Thoracic aorta (tissue), 2 donors: ENCODE data around the gene CEND1. TPM values are rescaled to one million over a fixed set of nuclear protein-coding genes. Genes with fewer than 3 reads are reported as not detected.
A peak's percentile ranks its signal among the peaks of the same experiment; 100 is the strongest.

Experiments
- ATAC-seq: fragments of 150-250 bp; one replicate; pipeline ENCODE4 v1.8.0; 2017; ENCODE audit warnings: low read depth; ENCODE audit not compliant: insufficient number of reproducible peaks, low FRiP score
- DNase-seq: peaks from one replicate; pipeline ENCODE4 v3.0.0-alpha.2; 2020; ENCODE audit warnings: low spot score
- H3K27ac ChIP-seq, 2 donors: fragments of 200-600 bp; sonication (generic); 1 replicate in 1 of 2; 2 replicates in 1 of 2; pipeline ENCODE4 v1.5.1; 2016; ENCODE audit warnings: mild to moderate bottlenecking in 2 of 2, moderate library complexity in 2 of 2
- H3K27me3 ChIP-seq: fragments of 200-600 bp; sonication (generic); replicated peaks from 2 replicates; pipeline ENCODE4 v1.6.0; 2016; ENCODE audit warnings: mild to moderate bottlenecking; ENCODE audit not compliant: insufficient read depth
- H3K36me3 ChIP-seq: fragments of 200-600 bp; sonication (generic); one replicate; pipeline ENCODE4 v1.5.1; 2016
- H3K4me1 ChIP-seq, 2 donors: fragments of 200-600 bp; sonication (generic); 1 replicate in 1 of 2; 2 replicates in 1 of 2; pipeline versions ENCODE4 v1.5.1 to v1.6.0; 2016; ENCODE audit warnings: low read depth in 2 of 2, mild to moderate bottlenecking in 1 of 2; ENCODE audit not compliant: control insufficient read depth in 1 of 2
- H3K4me3 ChIP-seq: fragments of 200-600 bp; sonication (generic); 2 replicates; pipeline ENCODE4 v1.5.1; 2016; ENCODE audit warnings: mild to moderate bottlenecking
- H3K9me3 ChIP-seq: fragments of 200-600 bp; sonication (generic); 2 replicates; pipeline ENCODE4 v1.5.1; 2016
- total RNA-seq, 2 donors: library from RNA; depleted of rRNA; stranded (reverse); fragments of >200 nt; gene quantifications; one replicate each; pipeline versions ENCODE4 v1.1.0 to v1.2.3, GENCODE V29; 2016
- TF ChIP-seq, protein P1 (sequence below): fragments of 200-600 bp; sonication (generic); IDR thresholded peaks from one replicate; pipeline ENCODE4 v1.5.1; 2019; ENCODE audit warnings: antibody characterized with exemption

Gene CEND1
- total RNA-seq, 2 donors from 2014 or later: not detected

DNA sequence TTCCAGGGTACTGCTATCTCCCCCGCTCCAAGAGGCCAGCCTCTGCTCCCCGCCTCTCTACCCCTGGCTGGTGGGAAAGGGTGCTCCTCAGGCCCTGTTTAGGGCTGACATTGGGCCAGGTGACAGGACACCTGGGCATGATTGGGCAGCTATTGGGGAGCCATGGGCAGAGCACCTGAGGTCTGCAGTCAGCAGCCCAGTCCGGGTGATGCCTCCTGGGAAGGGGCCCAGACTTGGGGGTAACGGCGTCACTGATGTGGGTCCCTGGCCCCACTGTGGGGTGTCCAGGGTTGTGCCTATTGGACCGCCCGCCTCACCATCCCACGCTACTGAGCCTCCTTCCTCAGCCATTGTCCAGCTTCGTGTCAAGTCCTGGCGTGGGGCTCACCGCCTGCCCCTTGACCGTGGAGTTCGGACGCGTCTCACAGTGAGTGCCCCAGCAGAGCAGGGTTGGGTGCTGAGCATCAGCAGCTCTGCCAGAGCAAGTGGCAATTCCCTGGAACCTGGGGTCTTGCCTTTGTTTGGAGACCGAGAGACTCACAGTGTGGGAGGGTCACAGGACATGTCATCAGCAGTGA is 9.8 kb downstream of the CEND1 start:
- Histone ChIP-seq H3K4me1 (peaks cover 15 to 41% of the 10 kb centered on the region in 2 donors), H3K9me3 (no peaks in the 10 kb centered on the region), H3K27ac (no peak overlapping the region), H3K27me3 (no peaks in the 10 kb centered on the region), H3K36me3 (no peaks in the 10 kb centered on the region), H3K4me3 (no peak overlapping the region)
- TF ChIP-seq, protein P1, sequence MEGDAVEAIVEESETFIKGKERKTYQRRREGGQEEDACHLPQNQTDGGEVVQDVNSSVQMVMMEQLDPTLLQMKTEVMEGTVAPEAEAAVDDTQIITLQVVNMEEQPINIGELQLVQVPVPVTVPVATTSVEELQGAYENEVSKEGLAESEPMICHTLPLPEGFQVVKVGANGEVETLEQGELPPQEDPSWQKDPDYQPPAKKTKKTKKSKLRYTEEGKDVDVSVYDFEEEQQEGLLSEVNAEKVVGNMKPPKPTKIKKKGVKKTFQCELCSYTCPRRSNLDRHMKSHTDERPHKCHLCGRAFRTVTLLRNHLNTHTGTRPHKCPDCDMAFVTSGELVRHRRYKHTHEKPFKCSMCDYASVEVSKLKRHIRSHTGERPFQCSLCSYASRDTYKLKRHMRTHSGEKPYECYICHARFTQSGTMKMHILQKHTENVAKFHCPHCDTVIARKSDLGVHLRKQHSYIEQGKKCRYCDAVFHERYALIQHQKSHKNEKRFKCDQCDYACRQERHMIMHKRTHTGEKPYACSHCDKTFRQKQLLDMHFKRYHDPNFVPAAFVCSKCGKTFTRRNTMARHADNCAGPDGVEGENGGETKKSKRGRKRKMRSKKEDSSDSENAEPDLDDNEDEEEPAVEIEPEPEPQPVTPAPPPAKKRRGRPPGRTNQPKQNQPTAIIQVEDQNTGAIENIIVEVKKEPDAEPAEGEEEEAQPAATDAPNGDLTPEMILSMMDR: no peak
- ATAC-seq (no peak), DNase-seq (no peak)

DNA sequence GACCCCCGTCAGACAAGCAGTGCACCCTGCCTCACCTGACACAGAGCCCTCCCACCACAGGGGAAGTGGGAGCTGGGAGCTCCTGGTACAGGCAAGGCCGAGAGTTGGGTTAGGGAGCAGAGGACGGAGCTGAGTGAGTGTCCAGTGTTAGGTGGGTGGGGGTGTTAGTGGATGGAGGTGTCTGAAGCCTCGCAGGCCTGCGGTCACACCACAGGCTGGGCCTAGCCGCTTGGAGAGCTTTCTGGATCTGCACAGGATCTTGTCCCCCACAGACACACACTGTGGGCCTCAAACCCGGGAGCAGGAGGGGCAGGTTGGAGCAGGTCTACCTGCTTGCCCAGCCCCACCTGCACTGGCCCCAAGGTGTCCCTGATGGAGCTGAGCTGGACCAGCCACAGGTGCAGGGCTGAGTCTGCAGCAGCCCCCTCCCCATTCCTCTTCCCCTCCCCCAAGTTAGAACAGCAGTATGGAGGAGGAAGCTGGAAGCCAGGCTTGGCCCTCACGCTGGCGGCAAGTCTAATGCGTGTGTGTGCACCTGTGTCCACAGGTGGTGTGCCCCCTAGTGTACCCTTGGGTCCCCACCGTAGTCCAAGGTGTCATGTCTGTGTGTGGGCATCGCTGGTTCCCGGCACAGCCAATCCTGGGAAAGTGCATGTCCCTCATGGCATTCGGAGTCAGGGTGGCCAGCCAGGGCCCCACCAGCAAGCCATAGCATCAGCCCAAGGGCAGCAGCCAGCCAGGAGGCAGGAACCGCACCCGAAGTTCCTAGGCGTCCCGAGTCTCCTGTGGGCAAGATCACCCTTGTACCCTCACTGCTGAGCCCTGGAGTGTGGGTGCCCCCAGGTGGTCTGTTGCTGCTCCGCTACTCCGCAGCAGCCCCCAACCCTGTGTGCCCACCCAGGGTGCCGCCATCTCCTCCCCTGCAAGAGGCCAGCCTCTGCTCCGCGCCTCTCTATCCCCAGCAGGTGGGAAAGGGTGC is 10.6 kb downstream of the CEND1 start:
- H3K4me1 ChIP-seq: peaks cover 15 to 45% of the 10 kb centered on the region in 2 donors
- no peak overlapping the region for H3K27ac ChIP-seq
- no peaks in the 10 kb centered on the region for H3K36me3 ChIP-seq
- H3K4me3 ChIP-seq: no peak overlapping the region
- ATAC-seq (no peak), DNase-seq (no peak)
- H3K27me3 ChIP-seq: no peaks in the 10 kb centered on the region
- TF ChIP-seq, protein P1: no peak
- H3K9me3 ChIP-seq: no peaks in the 10 kb centered on the region

DNA sequence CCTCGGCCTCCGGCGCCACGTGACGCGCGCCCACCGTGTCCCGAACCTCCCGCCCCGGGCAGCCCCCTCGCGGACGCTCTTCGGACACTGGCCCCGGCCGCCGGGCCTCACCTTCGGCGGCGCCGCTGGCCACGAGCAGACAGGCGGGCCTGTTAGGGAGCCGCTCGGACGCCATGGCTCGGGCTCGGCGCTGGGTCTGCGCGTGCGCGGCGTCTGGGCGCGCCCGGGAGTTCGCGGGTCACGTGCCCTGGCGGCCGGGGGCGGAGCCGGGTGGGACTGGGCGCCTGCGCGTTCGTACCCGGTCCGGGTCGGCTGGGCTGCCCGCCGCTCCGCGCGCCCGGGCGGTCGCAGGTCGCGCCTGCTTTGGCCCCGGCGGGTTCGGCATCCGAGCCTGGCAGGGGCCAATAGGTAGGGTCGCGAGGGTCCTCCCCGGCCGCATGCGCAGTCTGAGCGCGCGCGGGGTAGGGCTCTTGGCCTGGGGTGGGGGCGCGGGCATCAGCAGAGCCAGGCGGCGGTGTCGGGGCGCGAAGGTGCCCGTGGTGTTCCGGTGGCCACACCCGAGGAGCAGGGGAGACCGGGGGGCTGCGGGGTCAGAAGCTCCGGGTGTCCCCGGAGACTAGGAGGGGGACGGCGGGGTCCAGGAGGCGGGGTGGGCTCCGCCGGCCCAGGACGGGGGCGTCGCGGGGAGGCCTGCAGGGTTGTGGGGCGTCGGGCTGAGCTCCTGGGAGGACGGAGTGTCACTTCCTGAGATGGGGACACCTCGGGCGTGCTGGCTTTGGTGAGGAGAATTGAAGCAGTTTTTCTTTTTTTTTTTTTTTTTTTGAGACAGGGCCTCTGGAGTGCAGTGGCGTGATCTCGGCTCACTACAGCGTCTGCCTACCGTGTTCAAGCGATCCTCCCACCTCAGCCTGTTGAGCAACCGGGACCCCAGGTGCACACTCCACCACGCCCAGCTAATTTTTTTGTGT is 12.3 kb downstream of the CEND1 start, which contains the start of gene GATD1:
TSS of gene GATD1 (minus strand) at position 200 of the 968 bp plus-strand sequence. CDS start at position 175, 25 bp downstream.
- Histone ChIP-seq H3K36me3 (peaks cover 5% of the 10 kb centered on the region), H3K4me3 (peak within 1 kb of the TSS; percentile 89), H3K9me3 (no peaks in the 10 kb centered on the region), H3K4me1 (peaks cover 15 to 35% of the 10 kb centered on the region in 2 donors), H3K27ac (peak within 1 kb of the TSS; percentile 58 to 60), H3K27me3 (no peaks in the 10 kb centered on the region)
- TF ChIP-seq, protein P1: no peak
- DNase-seq: no peak
- peak; percentile 73 for ATAC-seq

DNA sequence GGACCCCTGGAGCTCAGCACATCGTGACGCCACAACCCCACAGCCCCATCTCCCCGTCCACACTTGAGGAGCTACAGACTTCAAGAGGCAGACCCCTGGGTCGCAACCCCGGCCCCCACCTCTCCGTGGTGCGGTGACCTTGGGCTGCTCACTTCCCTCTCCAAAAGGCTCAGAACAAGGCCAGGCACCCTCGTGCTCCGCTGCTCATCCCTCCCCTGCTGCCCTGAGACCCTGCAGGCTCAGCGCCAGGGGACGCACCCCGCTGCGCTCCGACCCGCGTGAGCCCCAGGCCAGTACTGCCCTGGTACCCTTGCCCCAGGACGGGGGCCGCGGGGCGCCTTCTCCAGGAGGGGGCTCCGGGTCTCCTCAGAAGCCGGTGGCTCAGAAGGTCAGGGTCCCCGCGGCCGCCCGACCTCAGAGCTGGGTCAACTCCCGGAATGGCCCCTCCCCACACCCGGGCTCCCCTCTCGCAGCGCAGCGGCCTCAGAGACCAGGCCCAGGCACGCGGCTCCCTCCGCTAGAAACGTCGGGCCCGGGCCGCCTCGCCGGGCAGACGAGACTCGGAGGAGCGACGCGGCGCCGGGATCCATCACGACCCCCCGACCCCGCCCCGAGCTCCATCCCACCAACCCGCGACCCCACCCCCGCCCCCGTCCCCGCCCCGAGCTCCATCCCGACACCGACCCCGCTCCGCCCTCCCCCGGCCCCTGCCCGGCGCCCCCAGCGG is 13.2 kb downstream of the CEND1 start:
- no peak for ATAC-seq
- H3K4me3 ChIP-seq: peak overlapping the region; percentile 89
- H3K4me1 ChIP-seq: peaks cover 15 to 34% of the 10 kb centered on the region in 2 donors
- no peaks in the 10 kb centered on the region for H3K9me3 ChIP-seq
- peak overlapping the region; percentile 58 to 60 for H3K27ac ChIP-seq
- no peaks in the 10 kb centered on the region for H3K27me3 ChIP-seq
- TF ChIP-seq, protein P1: no peak
- DNase-seq: no peak
- peaks cover 5% of the 10 kb centered on the region for H3K36me3 ChIP-seq
